Brain microvascular endothelial cell (primary cell): Measurements from ENCODE around the gene UPB1.

ENCODE experiments used
- DNase-seq: peaks from one replicate; pipeline ENCODE4 v3.0.0-alpha.2; 2020
- H3K27ac ChIP-seq: fragments of 250-450 bp; sonication (Bioruptor Pico); 2 replicates; pipeline ENCODE4 v1.5.1; 2020; ENCODE audit warnings: mild to moderate bottlenecking, moderate library complexity
- H3K27me3 ChIP-seq: fragments of 250-450 bp; sonication (Bioruptor Pico); replicated peaks from 2 replicates; pipeline ENCODE4 v1.5.1; 2020; ENCODE audit warnings: mild to moderate bottlenecking
- H3K36me3 ChIP-seq: fragments of 250-450 bp; sonication (Bioruptor Pico); replicated peaks from 2 replicates; pipeline ENCODE4 v1.5.1; 2020; ENCODE audit warnings: mild to moderate bottlenecking
- H3K4me3 ChIP-seq: 2 replicates; pipeline ENCODE4 v1.5.1; 2011; ENCODE audit warnings: low read depth, mild to moderate bottlenecking, control low read depth, low read length, moderate library complexity
- in situ Hi-C: cut with HindIII; loops from 2 replicates; pipeline ENCODE4 v1.10.0; 2017; ENCODE audit warnings: low sequenced_read_pairs, low pct_ligation_motif_present
- TF ChIP-seq, protein P1 (sequence below): IDR thresholded peaks from 2 replicates; pipeline ENCODE4 v1.5.1; 2011; ENCODE audit warnings: low read depth, mild to moderate bottlenecking, moderate library complexity, low read length, control low read depth, inconsistent platforms; ENCODE audit errors: missing control alignments

UPB1 gene

GRCh38 chr22:24512043-24512442, 16.9 kb downstream of the UPB1 start:
- TF ChIP-seq, protein P1, sequence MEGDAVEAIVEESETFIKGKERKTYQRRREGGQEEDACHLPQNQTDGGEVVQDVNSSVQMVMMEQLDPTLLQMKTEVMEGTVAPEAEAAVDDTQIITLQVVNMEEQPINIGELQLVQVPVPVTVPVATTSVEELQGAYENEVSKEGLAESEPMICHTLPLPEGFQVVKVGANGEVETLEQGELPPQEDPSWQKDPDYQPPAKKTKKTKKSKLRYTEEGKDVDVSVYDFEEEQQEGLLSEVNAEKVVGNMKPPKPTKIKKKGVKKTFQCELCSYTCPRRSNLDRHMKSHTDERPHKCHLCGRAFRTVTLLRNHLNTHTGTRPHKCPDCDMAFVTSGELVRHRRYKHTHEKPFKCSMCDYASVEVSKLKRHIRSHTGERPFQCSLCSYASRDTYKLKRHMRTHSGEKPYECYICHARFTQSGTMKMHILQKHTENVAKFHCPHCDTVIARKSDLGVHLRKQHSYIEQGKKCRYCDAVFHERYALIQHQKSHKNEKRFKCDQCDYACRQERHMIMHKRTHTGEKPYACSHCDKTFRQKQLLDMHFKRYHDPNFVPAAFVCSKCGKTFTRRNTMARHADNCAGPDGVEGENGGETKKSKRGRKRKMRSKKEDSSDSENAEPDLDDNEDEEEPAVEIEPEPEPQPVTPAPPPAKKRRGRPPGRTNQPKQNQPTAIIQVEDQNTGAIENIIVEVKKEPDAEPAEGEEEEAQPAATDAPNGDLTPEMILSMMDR, result no peak
- DNase-seq, result no peak
- in situ Hi-C loops, result loop anchor here (25.0 kb wide), 1 partner anchor 175 kb away; no protein-coding TSS in a partner anchor

GRCh38 chr22:24513378-24514240, 18.5 kb downstream of the UPB1 start:
- Histone ChIP-seq H3K27ac (no peak overlapping the region), H3K4me3 (no peak overlapping the region)
- DNase-seq, result no peak

More at GRCh38 chr22:24512043-24512442, 16.9 kb downstream of the UPB1 start:
- H3K27ac ChIP-seq, result no peak overlapping the region
- H3K4me3 ChIP-seq, result no peak overlapping the region
- no peaks in the 10 kb centered on the region for H3K36me3 ChIP-seq
- no peaks in the 10 kb centered on the region for H3K27me3 ChIP-seq

DNA sequence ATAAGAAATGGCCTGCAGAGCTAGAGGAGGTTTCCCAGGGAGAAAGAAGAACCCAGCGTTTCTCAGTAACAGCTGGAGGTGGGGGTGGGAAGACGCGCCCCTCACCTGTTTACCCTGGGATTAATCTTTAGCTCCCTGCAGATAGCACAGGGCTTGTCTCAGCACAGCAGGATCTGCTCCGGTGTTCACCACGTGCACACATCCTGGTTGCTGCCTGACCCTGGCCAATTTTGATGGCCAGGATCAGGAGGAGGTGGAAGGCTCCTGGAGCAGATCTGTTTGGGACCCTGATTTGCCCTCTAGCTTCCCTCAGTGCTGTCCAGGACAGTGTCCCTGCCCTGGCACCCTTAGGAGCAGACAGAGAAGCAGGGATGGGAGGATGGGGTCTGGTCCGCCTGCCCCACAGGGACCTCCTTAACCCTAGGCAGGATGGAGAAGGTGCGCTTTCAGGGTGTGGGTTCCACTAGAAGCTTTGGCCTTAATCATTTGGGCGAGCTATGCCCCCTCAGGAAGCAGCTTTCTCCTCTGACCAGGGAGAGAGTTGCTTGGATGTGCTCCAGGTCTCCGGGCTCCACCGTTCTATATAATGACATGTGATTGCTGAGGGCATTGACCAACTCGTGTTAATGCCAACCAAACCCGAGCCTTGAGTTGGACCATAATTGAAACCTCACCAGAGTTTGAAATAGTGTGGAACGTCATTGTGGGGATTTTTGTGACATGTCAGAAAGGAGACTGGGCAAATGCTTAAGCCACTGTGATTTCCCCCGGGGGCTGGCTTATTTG, 19.3 kb downstream of the UPB1 start:
- Histone ChIP-seq H3K27ac (no peak overlapping the region), H3K36me3 (no peaks in the 10 kb centered on the region), H3K4me3 (no peak overlapping the region), H3K27me3 (no peaks in the 10 kb centered on the region)
- TF ChIP-seq, protein P1, result no peak
- in situ Hi-C loops, result loop anchor here (25.0 kb wide), 1 partner anchor 177 kb away; no protein-coding TSS in a partner anchor
- DNase-seq, result no peak

More at GRCh38 chr22:24513378-24514240, 18.5 kb downstream of the UPB1 start:
- Histone ChIP-seq H3K27me3 (no peaks in the 10 kb centered on the region), H3K36me3 (no peaks in the 10 kb centered on the region)
- TF ChIP-seq, protein P1, result no peak
- in situ Hi-C loops, result loop anchor here (25.0 kb wide), 1 partner anchor 176 kb away; no protein-coding TSS in a partner anchor

GRCh38 chr22:24515027-24515338, 19.9 kb downstream of the UPB1 start:
- no peak for DNase-seq
- Histone ChIP-seq H3K36me3 (no peaks in the 10 kb centered on the region), H3K27ac (no peak overlapping the region), H3K27me3 (no peaks in the 10 kb centered on the region), H3K4me3 (no peak overlapping the region)
- in situ Hi-C loops, result loop anchor here (25.0 kb wide), 1 partner anchor 178 kb away; no protein-coding TSS in a partner anchor
- TF ChIP-seq, protein P1, result no peak

GRCh38 chr22:24516301-24516737, 21.2 kb downstream of the UPB1 start:
- no peak overlapping the region for H3K27ac ChIP-seq
- in situ Hi-C loops, result loop anchor here (25.0 kb wide), 1 partner anchor 179 kb away; no protein-coding TSS in a partner anchor
- no peaks in the 10 kb centered on the region for H3K36me3 ChIP-seq
- no peak overlapping the region for H3K4me3 ChIP-seq
- TF ChIP-seq, protein P1, result peak; percentile 10
- DNase-seq, result peak; percentile 84
- H3K27me3 ChIP-seq, result no peaks in the 10 kb centered on the region
